Measurements from ENCODE around the gene KRT73. TPM values are rescaled to one million over a fixed set of nuclear protein-coding genes. Genes with fewer than 3 reads are reported as not detected.

The KRT73 gene
- total RNA-seq, 1 experiment from 2014 or later, result not detected

DNA sequence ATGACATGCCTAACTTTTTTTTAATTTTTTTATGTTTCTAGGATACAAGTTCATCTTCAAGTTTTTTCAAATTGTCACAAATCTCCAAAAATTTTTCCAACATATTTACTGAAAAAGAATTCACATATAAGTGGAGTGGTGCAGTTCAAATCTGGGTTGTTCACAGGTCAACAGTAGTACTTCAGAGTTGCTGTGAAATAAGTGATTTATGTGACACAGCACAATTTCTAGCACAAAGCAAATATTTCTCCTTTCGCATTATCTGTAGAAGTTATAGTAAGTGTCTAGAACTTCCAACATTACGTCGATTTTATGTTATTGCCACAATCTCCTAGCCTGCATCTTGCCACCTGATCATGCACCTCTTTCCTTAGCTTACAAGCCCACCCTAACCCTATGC lies 43.3 kb upstream of the KRT73 start:
- H3K9me3 Mint-ChIP-seq, result no peaks in the 10 kb centered on the region
- CTCF ChIA-PET, result interaction anchor here (0.9 to 1.0 kb wide), 2 partner anchors 209 to 319 kb away, joined by 3 read pairs; no protein-coding TSS in a partner anchor
- POLR2A ChIA-PET, result no interaction called here
- no peak overlapping the region for H3K4me3 Mint-ChIP-seq
- H3K4me1 Mint-ChIP-seq, result no peaks in the 10 kb centered on the region
- no peak for TF ChIP-seq AFF4 (CRISPR knock-in tag; IDR thresholded peaks at IDR 0.05; ENCODE audit: borderline replicate concordance)
- no peak for TF ChIP-seq GTF2I (CRISPR knock-in tag; conservative IDR thresholded peaks at IDR 0.05)
- no peak for TF ChIP-seq ZNF512 (CRISPR knock-in tag; IDR thresholded peaks at IDR 0.05; ENCODE audit: borderline replicate concordance)
- TF ChIP-seq SMAD4 (CRISPR knock-in tag; IDR thresholded peaks at IDR 0.05), result no peak
- no peak for TF ChIP-seq JUN (CRISPR knock-in tag; IDR thresholded peaks at IDR 0.05)
- no peak for TF ChIP-seq ZNF532 (CRISPR knock-in tag; IDR thresholded peaks at IDR 0.05; ENCODE audit: borderline replicate concordance)
- no peak for TF ChIP-seq NR1H2 (CRISPR knock-in tag; IDR thresholded peaks at IDR 0.05)
- no peaks in the 10 kb centered on the region for H3K27me3 Mint-ChIP-seq (ENCODE audit: low read depth)
- no peak for DNase-seq (ENCODE audit: low spot score)
- no peak overlapping the region for H3K27ac Mint-ChIP-seq
- ATAC-seq, result no peak
- no peaks in the 10 kb centered on the region for H3K36me3 Mint-ChIP-seq

- no peak for TF ChIP-seq ZNF512 (CRISPR knock-in tag; IDR thresholded peaks at IDR 0.05; ENCODE audit: borderline replicate concordance)
- no peak for TF ChIP-seq KAT7 (CRISPR knock-in tag; IDR thresholded peaks at IDR 0.05; ENCODE audit: borderline replicate concordance)
- no peak for TF ChIP-seq NFE2L1 (CRISPR knock-in tag; IDR thresholded peaks at IDR 0.05)
- no peak for TF ChIP-seq AR (CRISPR knock-in tag; IDR thresholded peaks at IDR 0.05)
- Mint-ChIP-seq H3K9me3 (no peaks in the 10 kb centered on the region), H3K4me1 (no peaks in the 10 kb centered on the region), H3K27ac (no peak overlapping the region), H3K36me3 (no peaks in the 10 kb centered on the region), H3K27me3 (ENCODE audit: low read depth) (no peaks in the 10 kb centered on the region), H3K4me3 (no peak overlapping the region)
- ChIA-PET CTCF (interaction anchor here (0.9 to 1.9 kb wide), 2 partner anchors 14 to 320 kb away, joined by 3 to 4 read pairs; no protein-coding TSS in a partner anchor), POLR2A (no interaction called here)
- ATAC-seq (no peak), DNase-seq (ENCODE audit: low spot score) (no peak)
Measured at GRCh38 chr12:52660934-52661499, 42.7 kb upstream of the KRT73 start.
